Measurements from ENCODE around the gene DENND1A.

DNA sequence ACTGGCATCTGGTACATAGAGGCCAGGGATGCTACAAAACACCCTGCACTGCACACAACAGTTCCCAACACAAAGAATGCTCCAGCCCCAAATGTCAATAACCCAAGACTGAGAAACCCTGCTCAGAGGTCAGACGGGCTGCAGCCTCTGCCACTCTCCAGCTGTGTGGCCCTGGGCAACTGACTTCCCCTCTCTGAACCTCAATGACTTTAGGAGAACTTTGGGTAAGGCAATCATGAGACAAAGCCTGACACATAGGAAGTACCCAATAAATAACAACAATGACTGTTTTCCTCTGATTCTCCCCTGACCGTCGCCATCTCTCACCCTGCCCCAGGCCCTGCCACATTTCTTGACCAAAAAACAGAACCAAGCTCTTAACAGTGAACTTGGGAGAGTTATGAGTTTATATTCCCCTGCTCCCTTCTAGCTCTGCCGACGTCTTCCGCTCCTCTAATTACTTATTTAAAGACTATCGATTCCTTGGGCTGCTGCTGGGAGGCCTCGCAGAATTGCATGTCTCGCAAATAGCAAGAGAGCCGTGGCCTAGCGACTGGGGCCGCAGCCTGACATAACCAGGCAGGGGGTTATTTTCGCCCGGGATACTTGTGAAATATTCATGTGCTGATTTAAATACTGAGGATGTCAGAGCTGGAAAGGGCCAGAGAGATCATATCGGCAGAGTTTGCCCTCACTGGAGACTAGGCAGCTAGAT, 598.4 kb downstream of the DENND1A start:
- TF ChIP-seq, protein P1, sequence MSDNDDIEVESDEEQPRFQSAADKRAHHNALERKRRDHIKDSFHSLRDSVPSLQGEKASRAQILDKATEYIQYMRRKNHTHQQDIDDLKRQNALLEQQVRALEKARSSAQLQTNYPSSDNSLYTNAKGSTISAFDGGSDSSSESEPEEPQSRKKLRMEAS (IDR thresholded peaks at IDR 0.05): no peak
- TF ChIP-seq JUND (IDR thresholded peaks at IDR 0.05): no peak
- no peak for TF ChIP-seq YY1 (IDR thresholded peaks at IDR 0.05)
- TF ChIP-seq, protein P2, sequence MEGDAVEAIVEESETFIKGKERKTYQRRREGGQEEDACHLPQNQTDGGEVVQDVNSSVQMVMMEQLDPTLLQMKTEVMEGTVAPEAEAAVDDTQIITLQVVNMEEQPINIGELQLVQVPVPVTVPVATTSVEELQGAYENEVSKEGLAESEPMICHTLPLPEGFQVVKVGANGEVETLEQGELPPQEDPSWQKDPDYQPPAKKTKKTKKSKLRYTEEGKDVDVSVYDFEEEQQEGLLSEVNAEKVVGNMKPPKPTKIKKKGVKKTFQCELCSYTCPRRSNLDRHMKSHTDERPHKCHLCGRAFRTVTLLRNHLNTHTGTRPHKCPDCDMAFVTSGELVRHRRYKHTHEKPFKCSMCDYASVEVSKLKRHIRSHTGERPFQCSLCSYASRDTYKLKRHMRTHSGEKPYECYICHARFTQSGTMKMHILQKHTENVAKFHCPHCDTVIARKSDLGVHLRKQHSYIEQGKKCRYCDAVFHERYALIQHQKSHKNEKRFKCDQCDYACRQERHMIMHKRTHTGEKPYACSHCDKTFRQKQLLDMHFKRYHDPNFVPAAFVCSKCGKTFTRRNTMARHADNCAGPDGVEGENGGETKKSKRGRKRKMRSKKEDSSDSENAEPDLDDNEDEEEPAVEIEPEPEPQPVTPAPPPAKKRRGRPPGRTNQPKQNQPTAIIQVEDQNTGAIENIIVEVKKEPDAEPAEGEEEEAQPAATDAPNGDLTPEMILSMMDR (IDR thresholded peaks at IDR 0.05; ENCODE audit: low read depth, low read length, missing input control): no peak
- TF ChIP-seq, protein P3, sequence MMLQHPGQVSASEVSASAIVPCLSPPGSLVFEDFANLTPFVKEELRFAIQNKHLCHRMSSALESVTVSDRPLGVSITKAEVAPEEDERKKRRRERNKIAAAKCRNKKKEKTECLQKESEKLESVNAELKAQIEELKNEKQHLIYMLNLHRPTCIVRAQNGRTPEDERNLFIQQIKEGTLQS (IDR thresholded peaks at IDR 0.05): no peak
- no peak for TF ChIP-seq TAF1 (conservative IDR thresholded peaks at IDR 0.05)
